WTC11 (cell line): ENCODE results near the gene OSBPL10. TPM values are rescaled to one million over a fixed set of nuclear protein-coding genes. Genes with fewer than 3 reads are reported as not detected.

Experiments
- ATAC-seq: fragments of 200-7000 bp; cut with Tn5 transposase; 2 replicates; pipeline ENCODE4 v1.10.0; 2021; ENCODE audit warnings: mild to moderate bottlenecking, moderate library complexity
- CTCF ChIA-PET: fragments of 300-600 bp; sonication (Branson Sonifier 250); formaldehyde crosslinking; loops from one replicate; lab custom pipeline; 2021; ENCODE audit warnings: antibody characterized with exemption; lab: Charles Lee
- POLR2A ChIA-PET: fragments of 350-600 bp; sonication (Branson Sonifier 250); formaldehyde crosslinking; loops from one replicate; lab custom pipeline; 2021; ENCODE audit warnings: antibody characterized with exemption; lab: Charles Lee
- DNase-seq: peaks from one replicate; pipeline ENCODE4 v3.0.0; 2021; ENCODE audit warnings: low spot score
- H3K27ac Mint-ChIP-seq: 2 replicates; pipeline ENCODE4 v1.8.0; 2021; ENCODE audit warnings: mixed read lengths
- H3K27me3 Mint-ChIP-seq: 2 replicates; pipeline ENCODE4 v1.8.0; 2021; ENCODE audit warnings: low read depth, mild to moderate bottlenecking, moderate library complexity, mixed read lengths
- H3K36me3 Mint-ChIP-seq: 2 replicates; pipeline ENCODE4 v1.8.0; 2021; ENCODE audit warnings: mixed read lengths
- H3K4me1 Mint-ChIP-seq: 2 replicates; pipeline ENCODE4 v1.8.0; 2022; ENCODE audit warnings: mixed read lengths
- H3K4me3 Mint-ChIP-seq: 2 replicates; pipeline ENCODE4 v1.8.0; 2021; ENCODE audit warnings: mild to moderate bottlenecking, moderate library complexity, mixed read lengths
- H3K9me3 Mint-ChIP-seq: 2 replicates; pipeline ENCODE4 v1.8.0; 2021; ENCODE audit warnings: mixed read lengths
- ATF3 ChIP-seq: sonication (generic); formaldehyde crosslinking; conservative IDR thresholded peaks from 2 replicates; pipeline ENCODE4 v1.8.1; 2022; ENCODE audit warnings: mild to moderate bottlenecking, missing genetic modification reagents
- CREB1 ChIP-seq: sonication (generic); formaldehyde crosslinking; IDR thresholded peaks from 2 replicates; pipeline ENCODE4 v1.8.0; 2023; ENCODE audit warnings: mild to moderate bottlenecking, missing genetic modification reagents
- ELF4 ChIP-seq: sonication (generic); formaldehyde crosslinking; IDR thresholded peaks from 2 replicates; pipeline ENCODE4 v1.8.1; 2022; ENCODE audit warnings: low read depth, mild to moderate bottlenecking, moderate library complexity, missing genetic modification reagents
- EMX1 ChIP-seq: fragments of 250-450 bp; sonication (Bioruptor Pico); IDR thresholded peaks from 2 replicates; pipeline ENCODE4 v1.8.0; 2021; ENCODE audit warnings: mild to moderate bottlenecking
- FOXJ3 ChIP-seq: sonication (generic); formaldehyde crosslinking; IDR thresholded peaks from 2 replicates; pipeline ENCODE4 v1.9.0; 2021; ENCODE audit warnings: missing genetic modification reagents, mild to moderate bottlenecking, borderline replicate concordance
- GTF2I ChIP-seq: fragments of 250-450 bp; sonication (Bioruptor Pico); conservative IDR thresholded peaks from 2 replicates; pipeline ENCODE4 v1.4.0; 2021; ENCODE audit warnings: mild to moderate bottlenecking
- HMGA2 ChIP-seq: fragments of 250-450 bp; sonication (Bioruptor Pico); IDR thresholded peaks from 2 replicates; pipeline ENCODE4 v1.4.0; 2021; ENCODE audit warnings: mild to moderate bottlenecking, moderate library complexity
- IRF1 ChIP-seq: sonication (generic); formaldehyde crosslinking; IDR thresholded peaks from 2 replicates; pipeline ENCODE4 v1.8.0; 2023; ENCODE audit warnings: missing genetic modification reagents
- KAT7 ChIP-seq: sonication (generic); formaldehyde crosslinking; IDR thresholded peaks from 2 replicates; pipeline ENCODE4 v1.8.1; 2023; ENCODE audit warnings: missing genetic modification reagents, mild to moderate bottlenecking, borderline replicate concordance
- MAX ChIP-seq: sonication (generic); formaldehyde crosslinking; IDR thresholded peaks from 2 replicates; pipeline ENCODE4 v1.8.0; 2022; ENCODE audit warnings: mild to moderate bottlenecking, missing genetic modification reagents
- OVOL2 ChIP-seq: fragments of 250-450 bp; sonication (Bioruptor Pico); IDR thresholded peaks from 2 replicates; pipeline ENCODE4 v1.9.0; 2021; ENCODE audit warnings: mild to moderate bottlenecking, borderline replicate concordance
- PRRX2 ChIP-seq: fragments of 250-450 bp; sonication (Bioruptor Pico); IDR thresholded peaks from 2 replicates; pipeline ENCODE4 v1.8.0; 2021; ENCODE audit warnings: mild to moderate bottlenecking
- SP1 ChIP-seq: sonication (generic); formaldehyde crosslinking; conservative IDR thresholded peaks from 2 replicates; pipeline ENCODE4 v1.8.1; 2022; ENCODE audit warnings: missing genetic modification reagents
- STAT6 ChIP-seq: sonication (generic); formaldehyde crosslinking; conservative IDR thresholded peaks from 2 replicates; pipeline ENCODE4 v1.8.1; 2023; ENCODE audit warnings: mild to moderate bottlenecking, low read depth, missing genetic modification reagents, moderate library complexity
- TCF7 ChIP-seq: sonication (generic); formaldehyde crosslinking; IDR thresholded peaks from 2 replicates; pipeline ENCODE4 v1.8.0; 2022; ENCODE audit warnings: mild to moderate bottlenecking, low read depth, missing genetic modification reagents, moderate library complexity
- ZBTB21 ChIP-seq: sonication (generic); formaldehyde crosslinking; IDR thresholded peaks from 2 replicates; pipeline ENCODE4 v1.8.1; 2023; ENCODE audit warnings: mild to moderate bottlenecking, missing genetic modification reagents, borderline replicate concordance
- ZNF281 ChIP-seq: sonication (generic); formaldehyde crosslinking; IDR thresholded peaks from 2 replicates; pipeline ENCODE4 v1.8.0; 2023; ENCODE audit warnings: mild to moderate bottlenecking, missing genetic modification reagents
- ZNF396 ChIP-seq: fragments of 250-450 bp; sonication (Bioruptor Pico); IDR thresholded peaks from 2 replicates; pipeline ENCODE4 v1.8.0; 2021; ENCODE audit warnings: mild to moderate bottlenecking, moderate library complexity, borderline replicate concordance
- ZNF425 ChIP-seq: fragments of 250-450 bp; sonication (Bioruptor Pico); conservative IDR thresholded peaks from 2 replicates; pipeline ENCODE4 v1.9.0; 2021; ENCODE audit warnings: mild to moderate bottlenecking
- ZSCAN18 ChIP-seq: fragments of 250-450 bp; sonication (Bioruptor Pico); IDR thresholded peaks from 2 replicates; pipeline ENCODE4 v2.1.2; 2022; ENCODE audit warnings: mild to moderate bottlenecking, moderate library complexity
- total RNA-seq: library from RNA; stranded (reverse); gene quantifications from 3 replicates; pipeline ENCODE4 v1.2.3, GENCODE V29; 2021

The OSBPL10 gene
- total RNA-seq, 1 experiment from 2014 or later: 84.1 TPM

- H3K27ac Mint-ChIP-seq: peak overlapping the region; percentile 96
- peak; percentile 88 for ATAC-seq
- peaks cover 36% of the 10 kb centered on the region for H3K36me3 Mint-ChIP-seq
- CTCF ChIA-PET: interaction anchor here (0.6 to 2.1 kb wide), 6 partner anchors 8 to 193 kb away, joined by 3 to 6 read pairs (median 4); no protein-coding TSS in a partner anchor
- TF ChIP-seq ZBTB21 (CRISPR knock-in tag) (no peak), ZNF396 (no peak), GTF2I (no peak), SP1 (no peak; the same call in 1 of the 2 replicates), MAX (no peak), CREB1 (CRISPR knock-in tag) (no peak), ELF4 (CRISPR knock-in tag) (no peak), KAT7 (no peak), FOXJ3 (no peak), OVOL2 (no peak), ZNF425 (CRISPR knock-in tag) (no peak), EMX1 (CRISPR knock-in tag) (no peak), STAT6 (CRISPR knock-in tag) (no peak), TCF7 (CRISPR knock-in tag) (no peak), ZNF281 (CRISPR knock-in tag) (no peak), IRF1 (no peak), ATF3 (no peak), ZSCAN18 (no peak), PRRX2 (CRISPR knock-in tag) (no peak), HMGA2 (CRISPR knock-in tag) (no peak)
- TF ChIP-seq, all 79 proteins: peak for 0
- Mint-ChIP-seq H3K4me3 (peak overlapping the region; percentile 37), H3K4me1 (peaks cover 58% of the 10 kb centered on the region), H3K27me3 (no peaks in the 10 kb centered on the region), H3K9me3 (peaks cover 28% of the 10 kb centered on the region)
- POLR2A ChIA-PET: no interaction called here
- no peak for DNase-seq
These were observed 63.6 kb downstream of the OSBPL10 start for GRCh38 chr3:31917303-31918005.
